HG02623 (cell line): ENCODE data around the gene SFXN3.
"Not testable (repeated sequence)": the region's sequence is repeated elsewhere in the genome, so short reads cannot be mapped to it uniquely, and the experiment has no call there.

ENCODE experiments used
- ATAC-seq: cut with Tn5 transposase; IDR thresholded peaks from one replicate; pipeline ENCODE4 v1.9.1; 2021; ENCODE audit warnings: moderate library complexity; ENCODE audit not compliant: unreplicated experiment

Gene SFXN3

GRCh38 chr10:101034404-101034803, 3.4 kb downstream of the SFXN3 start:
- ATAC-seq = not testable (repeated sequence)

GRCh38 chr10:101035314-101035713, 4.3 kb downstream of the SFXN3 start:
- no peak for ATAC-seq

- ATAC-seq = no peak
These were observed 5.1 kb downstream of the SFXN3 start for GRCh38 chr10:101035916-101036702.

GRCh38 chr10:101036726-101037125, 5.7 kb downstream of the SFXN3 start:
- no peak for ATAC-seq

GRCh38 chr10:101038484-101038883, 7.5 kb downstream of the SFXN3 start:
- ATAC-seq = no peak

DNA sequence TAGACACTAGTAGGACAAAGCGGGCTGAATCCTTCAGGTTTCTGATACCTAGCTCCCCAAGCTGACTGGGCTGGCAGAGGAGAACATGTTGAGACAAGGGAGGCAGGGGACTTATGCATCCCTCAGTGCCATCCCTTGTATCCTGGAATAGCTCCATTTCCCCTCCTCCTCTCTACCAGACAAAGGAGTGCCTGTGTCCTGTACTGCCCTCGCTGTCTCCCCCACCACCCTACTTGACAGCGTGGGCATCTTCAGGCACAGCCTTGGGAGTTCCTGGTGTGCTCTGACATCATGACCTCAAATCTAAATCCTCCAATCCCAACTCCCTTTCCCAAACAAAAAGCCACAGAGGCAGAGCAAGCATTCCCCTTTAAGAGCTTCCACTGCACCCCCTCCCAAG, 9.0 kb downstream of the SFXN3 start:
- no peak for ATAC-seq

DNA sequence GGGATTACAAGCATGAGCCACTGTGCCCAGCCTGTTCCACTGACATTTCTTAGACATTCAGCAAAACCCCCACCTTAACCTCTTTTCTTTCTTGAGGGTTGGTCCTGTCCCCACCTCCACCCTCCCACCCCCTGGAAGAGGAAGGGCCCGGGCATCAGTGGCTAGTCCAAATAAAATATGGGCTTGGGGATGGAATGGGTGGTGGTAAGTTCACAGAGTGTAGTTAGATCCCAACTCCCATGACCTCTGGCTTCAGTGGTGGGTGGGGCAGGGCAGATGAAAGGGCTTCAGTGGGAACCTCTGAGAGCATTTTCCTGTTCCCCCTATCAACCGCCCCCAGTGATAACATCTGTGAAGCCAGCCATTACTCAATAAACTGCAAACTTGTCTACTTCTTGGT, 9.8 kb downstream of the SFXN3 start:
- ATAC-seq = no peak

DNA sequence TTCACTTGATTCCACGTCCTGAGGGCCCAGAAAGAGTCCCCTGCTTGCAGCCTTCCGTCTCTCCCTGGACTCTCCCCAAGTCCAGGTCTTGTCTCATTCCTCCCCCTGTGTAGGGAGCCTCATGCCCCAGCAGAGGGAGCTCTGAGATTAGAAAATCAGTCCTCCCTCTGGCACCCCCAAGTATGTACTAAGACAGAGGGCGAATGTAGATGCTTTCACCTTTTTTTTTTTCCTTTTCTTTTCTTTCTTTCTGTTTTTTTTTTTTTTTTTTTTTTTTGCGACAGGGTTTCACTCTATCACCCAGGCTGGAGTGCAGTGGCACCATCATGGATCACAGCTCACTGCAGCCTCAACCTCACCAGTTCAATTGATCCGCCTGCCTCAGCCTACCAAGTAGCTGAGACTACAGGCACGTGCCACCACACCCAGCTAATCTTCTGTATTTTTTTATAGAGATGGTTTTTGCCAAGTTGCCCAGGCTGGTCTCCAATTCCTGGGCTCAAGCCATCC, 10.3 kb downstream of the SFXN3 start:
- peak; percentile 70 for ATAC-seq

GRCh38 chr10:101042118-101042517, 11.1 kb downstream of the SFXN3 start:
- no peak for ATAC-seq

DNA sequence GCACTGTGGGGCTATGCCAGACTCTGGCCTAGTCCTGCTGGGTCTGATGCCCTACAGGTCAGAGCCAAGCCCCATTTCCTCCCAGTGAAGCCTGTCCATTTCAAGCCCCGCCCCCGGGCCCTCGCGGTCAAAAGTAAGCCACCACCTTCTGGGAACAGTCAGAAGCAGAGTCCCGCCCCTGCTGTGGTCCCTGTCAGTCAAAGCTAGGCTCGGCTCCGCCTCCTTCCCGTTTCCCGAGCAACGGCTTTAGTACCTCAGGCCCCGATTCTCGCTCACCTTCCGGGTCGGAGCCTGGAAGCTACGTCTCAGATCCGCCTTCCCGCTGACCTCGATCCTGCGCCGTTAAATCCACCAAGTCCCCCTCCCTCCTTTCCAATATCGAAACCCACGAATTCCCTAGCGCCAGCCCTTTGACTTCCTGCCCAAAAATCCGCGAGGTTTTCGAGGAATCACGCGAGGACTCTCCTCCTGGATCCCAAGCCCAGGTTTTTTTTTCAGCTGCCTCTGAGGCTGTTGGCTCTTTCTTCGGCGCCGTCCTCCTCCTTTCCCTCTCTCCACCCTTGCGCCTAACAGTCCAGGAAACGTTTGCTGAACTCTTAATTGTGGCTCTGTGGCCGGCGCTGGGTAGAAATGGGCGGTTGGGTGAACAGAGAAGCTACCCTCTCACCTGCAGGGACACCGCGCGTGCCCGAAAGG, 11.8 kb downstream of the SFXN3 start:
- ATAC-seq = peak; percentile 87

DNA sequence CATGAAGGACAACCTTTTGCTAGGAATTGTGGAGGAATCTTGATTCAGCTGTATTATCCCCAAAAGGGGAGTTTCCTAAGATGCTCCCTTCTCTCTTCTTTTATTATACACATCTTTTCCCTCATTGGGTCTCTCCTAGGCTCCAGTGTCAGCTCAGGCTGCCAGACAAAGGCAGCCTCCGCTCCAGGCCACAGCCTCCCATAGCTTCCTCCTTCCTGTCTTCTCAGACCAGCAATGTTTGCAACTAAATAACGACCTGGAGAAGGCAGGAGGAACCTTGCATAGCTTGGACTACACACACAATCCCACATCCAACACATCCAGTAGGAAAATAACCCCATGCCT, 12.3 kb downstream of the SFXN3 start:
- no peak for ATAC-seq

DNA sequence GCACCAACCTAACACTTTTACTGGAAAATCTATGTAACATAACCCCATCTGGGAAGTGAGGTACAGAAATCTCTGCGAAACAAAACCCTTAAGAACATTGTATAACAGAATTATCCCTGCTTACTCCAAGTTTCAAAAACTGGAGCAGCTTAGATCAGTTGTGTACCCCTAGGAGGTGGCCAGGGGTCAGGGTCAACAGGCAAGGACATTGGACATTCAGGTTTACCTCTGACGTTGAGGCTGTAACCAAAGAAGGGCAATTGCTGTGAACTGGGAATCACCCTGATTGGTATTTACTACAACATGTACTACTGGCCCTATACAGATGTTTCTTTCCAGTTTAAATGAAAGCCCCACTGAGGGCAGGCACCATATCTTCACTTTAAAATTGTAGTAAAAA, 13.1 kb downstream of the SFXN3 start:
- ATAC-seq = no peak

DNA sequence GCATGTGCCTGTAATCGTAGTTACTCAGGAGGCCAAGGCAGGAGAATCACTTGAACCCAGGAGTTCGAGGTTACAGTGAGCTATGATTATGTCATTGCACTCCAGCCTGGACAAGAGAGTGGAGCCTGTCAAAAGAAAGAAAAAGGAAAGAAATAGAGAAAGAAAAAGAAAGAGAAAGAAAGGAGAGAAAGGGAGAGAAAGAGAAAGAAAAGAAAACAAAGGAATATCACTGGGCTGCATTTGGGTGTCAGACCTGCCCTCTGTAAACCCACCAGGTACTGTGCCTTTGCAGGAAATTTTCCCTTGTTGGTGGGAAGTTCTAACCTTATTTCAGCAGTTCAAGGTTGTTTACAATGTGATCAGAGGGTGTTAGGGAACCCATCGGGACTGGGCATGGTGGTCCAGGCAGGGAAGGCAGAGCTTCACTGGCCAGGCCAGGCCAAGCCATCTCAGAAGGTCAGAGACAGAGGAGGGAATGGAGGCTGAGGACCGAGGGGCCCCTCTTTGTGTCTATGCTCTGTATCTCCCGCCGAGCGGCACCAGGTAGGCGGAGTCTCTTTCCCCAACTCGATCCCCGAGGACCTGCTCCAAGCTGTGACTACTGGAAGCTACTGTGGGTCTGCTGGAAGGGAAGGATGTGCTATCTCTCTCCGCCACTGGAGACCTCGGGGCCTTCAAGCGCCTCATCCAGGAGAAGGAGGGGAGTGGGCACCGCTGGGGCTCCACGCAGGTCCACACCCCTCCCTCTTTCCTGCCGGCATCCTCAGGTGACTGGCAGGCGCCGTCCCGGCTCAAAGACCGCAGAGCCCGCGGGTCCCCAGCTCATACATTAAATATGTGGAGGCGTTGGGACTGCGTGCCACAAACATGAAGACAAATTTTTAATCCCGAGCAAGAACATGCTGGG, 15.6 kb downstream of the SFXN3 start:
- no peak for ATAC-seq

DNA sequence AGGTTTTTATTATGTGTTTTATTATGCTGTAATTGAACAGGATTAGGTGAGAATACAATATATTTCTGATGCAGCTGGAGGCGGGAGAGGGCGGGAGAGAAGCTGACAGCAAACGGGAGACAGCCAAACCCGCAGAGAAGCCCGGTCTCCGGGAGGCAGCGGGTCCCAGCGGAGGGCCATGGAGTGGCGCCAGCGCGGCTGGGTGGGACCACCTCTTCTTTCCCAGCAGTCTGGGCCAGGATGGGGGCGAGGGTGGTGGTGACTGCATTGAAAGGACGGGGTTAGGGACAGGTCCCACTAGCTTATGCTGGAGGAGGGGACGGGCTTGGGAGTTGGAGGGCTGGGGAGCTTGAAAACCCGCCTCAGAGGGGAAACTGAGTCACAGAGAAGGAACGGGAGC, 16.2 kb downstream of the SFXN3 start:
- no peak for ATAC-seq

GRCh38 chr10:101047961-101048892, 17.2 kb downstream of the SFXN3 start:
- no peak for ATAC-seq

DNA sequence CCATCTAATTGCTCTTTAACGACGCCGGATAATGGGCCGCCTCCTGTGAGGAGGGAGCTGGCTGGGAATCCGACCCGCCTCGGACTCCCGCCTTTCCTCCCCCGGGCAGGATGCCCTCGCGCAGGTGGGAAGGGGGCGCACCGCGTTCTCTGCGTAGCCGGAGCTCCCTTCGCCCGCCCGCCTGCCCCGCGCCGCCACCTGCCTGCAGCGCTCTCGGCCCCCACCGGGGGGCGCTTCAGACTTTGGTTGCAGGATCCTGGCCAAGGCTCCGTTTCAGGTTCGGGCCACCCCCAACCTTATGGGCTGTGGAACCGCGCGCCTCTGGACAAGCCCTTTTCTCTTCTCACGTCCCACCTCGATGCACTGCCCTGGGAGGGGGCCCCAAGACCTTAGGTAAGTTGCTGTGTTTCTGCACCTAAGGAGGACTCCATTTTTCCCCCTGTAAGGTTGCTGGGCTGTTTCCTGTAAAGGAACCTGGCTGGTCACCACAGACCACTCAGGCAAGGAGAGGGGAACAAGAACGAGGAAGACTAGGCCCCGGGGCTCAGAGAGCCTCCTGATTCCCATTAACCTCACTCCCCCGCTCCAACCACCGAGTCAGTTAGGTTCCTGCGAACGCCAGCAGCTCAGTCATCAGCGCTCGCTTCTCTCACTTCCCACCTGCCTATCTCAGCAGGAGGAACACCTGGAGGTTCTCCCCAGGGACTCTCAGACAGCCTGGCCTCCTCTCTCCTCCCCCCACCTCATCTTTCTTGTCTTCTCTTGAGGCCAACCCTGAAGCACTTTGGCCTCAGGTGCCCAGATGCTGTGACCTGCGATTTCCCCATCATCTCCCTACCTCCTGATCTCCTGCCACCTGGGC, 19.4 kb downstream of the SFXN3 start:
- ATAC-seq = no peak

DNA sequence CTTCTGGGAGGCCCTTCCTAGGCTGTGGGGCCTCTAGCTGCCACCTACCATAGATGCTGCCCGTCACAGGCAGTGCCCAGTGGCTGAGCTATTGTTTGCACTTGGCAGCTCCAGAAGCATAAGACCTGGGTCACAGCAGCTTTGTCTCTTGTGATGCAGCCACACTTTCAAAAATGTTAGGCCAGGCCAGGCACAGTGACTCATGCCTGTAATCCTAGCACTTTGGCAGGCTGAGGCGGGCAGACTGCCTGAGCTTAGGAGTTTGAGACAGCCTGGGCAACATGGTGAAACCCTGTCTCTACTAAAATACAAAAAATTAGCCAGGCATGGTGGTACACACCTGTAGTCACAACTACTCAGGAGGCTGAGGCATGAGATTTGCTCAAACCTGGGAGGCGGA, 21.3 kb downstream of the SFXN3 start:
- no peak for ATAC-seq

GRCh38 chr10:101053516-101053915, 22.5 kb downstream of the SFXN3 start:
- ATAC-seq = no peak

DNA sequence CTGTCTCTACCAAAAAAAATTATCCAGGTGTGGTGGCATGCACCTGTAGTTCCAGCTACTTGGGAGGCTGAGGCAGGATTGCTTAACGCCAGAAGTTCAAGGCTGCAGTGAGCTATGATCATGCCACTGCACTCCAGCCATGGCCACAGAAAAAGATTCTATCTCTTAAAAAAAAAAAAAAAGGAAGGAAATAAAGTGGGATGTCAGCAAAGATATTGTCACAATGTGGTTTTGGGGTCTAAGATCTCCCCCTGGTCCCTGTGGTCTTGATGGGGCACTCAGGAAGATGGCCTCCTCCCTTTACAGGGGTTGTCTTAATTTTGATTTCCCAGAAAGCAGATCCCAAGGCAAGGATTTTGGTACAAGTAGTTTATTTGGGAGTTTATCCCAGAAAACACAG, 23.3 kb downstream of the SFXN3 start:
- no peak for ATAC-seq
